Fibroblast of lung (primary cell): ENCODE results near the gene RCL1. TPM values are rescaled to one million over a fixed set of nuclear protein-coding genes. Genes with fewer than 3 reads are reported as not detected.

ENCODE experiments used
- DNase-seq, 2 donors: peaks; one replicate each; pipeline versions ENCODE4 v3.0.0 to v3.0.0-alpha.2; 2010; ENCODE audit warnings: low read depth in 2 of 2
- H2AFZ ChIP-seq: 2 replicates; pipeline ENCODE4 v1.5.1; 2012; ENCODE audit warnings: low read length, control low read depth, inconsistent platforms
- H3K27ac ChIP-seq: 2 replicates; pipeline ENCODE4 v1.5.1; 2011; ENCODE audit warnings: low read length, control low read depth; ENCODE audit not compliant: insufficient read depth
- H3K27me3 ChIP-seq: 2 replicates; pipeline ENCODE4 v1.5.1; 2011; ENCODE audit warnings: mild to moderate bottlenecking, low read length; ENCODE audit not compliant: control insufficient read depth, insufficient read depth
- H3K36me3 ChIP-seq: 2 replicates; pipeline ENCODE4 v1.5.1; 2011; ENCODE audit warnings: low read length; ENCODE audit not compliant: control insufficient read depth, insufficient read depth
- H3K4me1 ChIP-seq: 2 replicates; pipeline ENCODE4 v1.5.1; 2011; ENCODE audit warnings: low read length; ENCODE audit not compliant: control insufficient read depth, insufficient read depth; ENCODE audit errors: extremely low read depth
- H3K4me2 ChIP-seq: 2 replicates; pipeline ENCODE4 v1.5.1; 2011; ENCODE audit warnings: low read length, control low read depth; ENCODE audit not compliant: insufficient read depth; ENCODE audit errors: extremely low read depth
- H3K4me3 ChIP-seq, 4 experiments: fragments of 200-600 bp in 1 of 4; sonication (generic) in 1 of 4; replicated peaks in 1 of 4; 2 replicates each; pipeline ENCODE4 v1.5.1; 2011 to 2016; ENCODE audit warnings: low read length in 4 of 4, low read depth in 3 of 4, mild to moderate bottlenecking in 3 of 4, control low read depth in 2 of 4, inconsistent platforms in 1 of 4, mixed read lengths in 1 of 4; ENCODE audit not compliant: insufficient read depth in 1 of 4; ENCODE audit errors: control extremely low read depth in 1 of 4
- H3K79me2 ChIP-seq: 2 replicates; pipeline ENCODE4 v1.5.1; 2012; ENCODE audit warnings: mild to moderate bottlenecking, low read length, inconsistent platforms; ENCODE audit not compliant: control insufficient read depth, insufficient read depth
- H3K9ac ChIP-seq: 2 replicates; pipeline ENCODE4 v1.5.1; 2011; ENCODE audit warnings: mild to moderate bottlenecking, low read length, control low read depth; ENCODE audit not compliant: insufficient read depth
- H3K9me3 ChIP-seq: 2 replicates; pipeline ENCODE4 v1.5.1; 2012; ENCODE audit warnings: low read depth, low read length; ENCODE audit not compliant: control insufficient read depth, insufficient read depth
- H4K20me1 ChIP-seq: 2 replicates; pipeline ENCODE4 v1.5.1; 2011; ENCODE audit warnings: low read length; ENCODE audit not compliant: control insufficient read depth, insufficient read depth; ENCODE audit errors: extremely low read depth
- EZH2 ChIP-seq: IDR thresholded peaks from 2 replicates; pipeline ENCODE4 v1.5.1; 2012; ENCODE audit warnings: low read length, control low read depth, mild to moderate bottlenecking; ENCODE audit errors: missing control alignments
- polyA plus RNA-seq, 2 donors: library from polyadenylated mRNA; depleted of rRNA in 1 of 2; stranded (reverse) in 1 of 2; unstranded in 1 of 2; fragments of >200 nt; gene quantifications; 2 replicates each; pipeline ENCODE4 v1.2.1, GENCODE V29; 2011 to 2012; ENCODE audit warnings: missing spikeins in 1 of 2
- total RNA-seq: library from RNA; depleted of rRNA; stranded (reverse); fragments of >200 nt; gene quantifications from 2 replicates; pipeline ENCODE4 v1.2.1, GENCODE V29; 2014
- TF ChIP-seq, protein P1 (sequence below), 2 donors: IDR thresholded peaks in 1 of 2; conservative IDR thresholded peaks in 1 of 2; 1 replicate in 1 of 2; 2 replicates in 1 of 2; pipeline ENCODE4 v1.5.1; 2011 to 2012; ENCODE audit warnings: low read length in 2 of 2, control low read depth in 1 of 2, inconsistent platforms in 1 of 2, low read depth in 1 of 2, mild to moderate bottlenecking in 1 of 2

Gene RCL1
- total and polyA plus RNA-seq, 2 donors (not counting 1 experiment from before 2014, with no cell fraction given), result 5.0 to 14.5 TPM

DNA sequence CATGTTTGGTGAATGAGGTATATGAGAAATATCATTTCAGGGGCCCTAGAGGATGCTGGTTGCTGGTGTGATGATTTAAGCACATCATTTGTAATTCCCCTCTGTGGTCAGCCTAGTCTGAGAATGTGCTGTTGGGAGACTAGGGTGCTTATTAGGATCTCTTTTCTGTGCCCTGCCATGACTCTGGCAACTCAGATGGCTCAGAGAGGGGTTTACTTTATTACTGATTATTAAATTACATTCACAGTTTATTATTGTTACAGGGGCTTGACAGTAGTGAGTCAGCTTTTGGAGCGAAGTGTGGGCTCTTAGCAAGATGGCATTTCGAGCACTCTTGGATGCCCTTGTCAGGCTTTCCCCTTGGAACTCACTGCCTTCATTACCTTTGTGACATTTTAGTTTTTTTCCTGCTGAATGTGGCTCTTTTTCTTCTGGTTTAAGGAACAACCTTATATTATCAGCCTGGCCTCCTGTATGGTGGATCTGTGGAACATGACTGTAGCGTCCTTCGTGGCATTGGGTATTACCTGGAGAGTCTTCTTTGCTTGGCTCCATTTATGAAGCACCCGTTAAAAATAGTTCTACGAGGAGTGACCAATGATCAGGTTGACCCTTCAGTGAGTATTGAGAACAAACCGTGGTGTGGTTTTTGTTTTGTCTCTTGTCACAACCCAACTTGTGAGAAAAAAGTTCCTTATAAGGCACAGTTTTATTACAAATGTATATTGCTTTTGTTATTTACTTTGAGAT is 33.8 kb downstream of the RCL1 start:
- Histone ChIP-seq H3K27ac (no peak overlapping the region), H3K79me2 (no peaks in the 10 kb centered on the region), H2AFZ (no peak overlapping the region)

DNA sequence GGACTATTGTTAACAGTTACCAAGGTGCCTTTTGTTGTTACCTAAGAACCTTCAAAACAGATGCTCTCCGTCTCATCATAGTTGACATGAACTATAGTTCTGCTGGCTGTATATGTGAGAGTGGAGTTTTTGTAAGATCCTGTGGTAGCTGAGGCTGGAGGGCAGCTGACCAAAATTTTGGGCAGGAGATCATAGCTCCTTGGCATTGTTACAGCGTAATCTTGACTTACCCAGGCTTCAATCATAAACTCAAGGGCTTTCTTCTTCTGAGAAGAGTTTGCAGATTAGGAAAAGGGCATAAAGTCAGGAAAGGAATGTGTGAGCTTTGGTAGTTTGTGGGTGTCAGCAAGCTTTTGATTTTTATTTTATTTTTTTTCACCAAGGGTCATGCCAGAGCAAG is 34.5 kb downstream of the RCL1 start:
- Histone ChIP-seq H3K4me1 (peaks cover 10% of the 10 kb centered on the region), H2AFZ (no peak overlapping the region), H3K4me2 (no peak overlapping the region), H3K27ac (no peak overlapping the region), H3K4me3 (no peak overlapping the region), H3K79me2 (no peaks in the 10 kb centered on the region), H3K36me3 (no peaks in the 10 kb centered on the region), H3K27me3 (no peaks in the 10 kb centered on the region), H4K20me1 (no peaks in the 10 kb centered on the region), H3K9me3 (no peaks in the 10 kb centered on the region), H3K9ac (no peak overlapping the region)
- no peak for DNase-seq
- no peak for TF ChIP-seq EZH2
- TF ChIP-seq, protein P1, sequence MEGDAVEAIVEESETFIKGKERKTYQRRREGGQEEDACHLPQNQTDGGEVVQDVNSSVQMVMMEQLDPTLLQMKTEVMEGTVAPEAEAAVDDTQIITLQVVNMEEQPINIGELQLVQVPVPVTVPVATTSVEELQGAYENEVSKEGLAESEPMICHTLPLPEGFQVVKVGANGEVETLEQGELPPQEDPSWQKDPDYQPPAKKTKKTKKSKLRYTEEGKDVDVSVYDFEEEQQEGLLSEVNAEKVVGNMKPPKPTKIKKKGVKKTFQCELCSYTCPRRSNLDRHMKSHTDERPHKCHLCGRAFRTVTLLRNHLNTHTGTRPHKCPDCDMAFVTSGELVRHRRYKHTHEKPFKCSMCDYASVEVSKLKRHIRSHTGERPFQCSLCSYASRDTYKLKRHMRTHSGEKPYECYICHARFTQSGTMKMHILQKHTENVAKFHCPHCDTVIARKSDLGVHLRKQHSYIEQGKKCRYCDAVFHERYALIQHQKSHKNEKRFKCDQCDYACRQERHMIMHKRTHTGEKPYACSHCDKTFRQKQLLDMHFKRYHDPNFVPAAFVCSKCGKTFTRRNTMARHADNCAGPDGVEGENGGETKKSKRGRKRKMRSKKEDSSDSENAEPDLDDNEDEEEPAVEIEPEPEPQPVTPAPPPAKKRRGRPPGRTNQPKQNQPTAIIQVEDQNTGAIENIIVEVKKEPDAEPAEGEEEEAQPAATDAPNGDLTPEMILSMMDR (conservative IDR thresholded peaks at IDR 0.05 in 1 of 2, IDR thresholded peaks at IDR 0.05 in 1 of 2; ENCODE audit: low read depth in 1 of 2, low read length in 2 of 2), result no peak

More for the DNA sequence above, 33.8 kb downstream of the RCL1 start:
- no peak for TF ChIP-seq EZH2
- TF ChIP-seq, protein P1 (conservative IDR thresholded peaks at IDR 0.05 in 1 of 2, IDR thresholded peaks at IDR 0.05 in 1 of 2; ENCODE audit: low read depth in 1 of 2, low read length in 2 of 2), result no peak
- DNase-seq, result peak; percentile 51 to 59
- Histone ChIP-seq H4K20me1 (no peaks in the 10 kb centered on the region), H3K9ac (no peak overlapping the region), H3K4me1 (peaks cover 10% of the 10 kb centered on the region), H3K4me2 (no peak overlapping the region), H3K9me3 (no peaks in the 10 kb centered on the region), H3K4me3 (no peak overlapping the region), H3K36me3 (no peaks in the 10 kb centered on the region), H3K27me3 (no peaks in the 10 kb centered on the region)

DNA sequence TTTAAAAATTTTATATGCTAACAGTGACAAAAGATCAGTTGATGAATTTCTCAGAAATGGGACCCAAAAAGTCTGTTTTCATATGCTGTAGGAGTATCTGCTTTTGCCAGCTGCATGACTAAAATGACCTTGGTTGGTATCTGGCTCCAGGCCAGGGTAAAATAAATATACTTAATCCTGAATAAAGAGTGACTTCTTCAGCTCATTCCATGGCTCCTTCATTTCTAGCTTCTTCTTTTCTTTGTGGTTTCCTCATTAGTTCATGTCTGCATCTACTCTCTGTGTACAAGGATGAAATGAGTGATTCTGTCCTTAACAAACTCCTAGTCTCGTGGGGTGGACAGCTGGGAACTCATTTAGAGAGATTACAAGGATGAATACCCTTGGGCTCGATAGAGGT is 36.0 kb downstream of the RCL1 start:
- no peak overlapping the region for H3K27ac ChIP-seq

More for the DNA sequence above, 36.0 kb downstream of the RCL1 start:
- H4K20me1 ChIP-seq, result no peaks in the 10 kb centered on the region
- peak overlapping the region; percentile 8 for H3K4me2 ChIP-seq
- no peak for TF ChIP-seq EZH2
- TF ChIP-seq, protein P1 (conservative IDR thresholded peaks at IDR 0.05 in 1 of 2, IDR thresholded peaks at IDR 0.05 in 1 of 2; ENCODE audit: low read depth in 1 of 2, low read length in 2 of 2), result no peak
- no peak overlapping the region for H3K9ac ChIP-seq
- no peak overlapping the region for H2AFZ ChIP-seq
- no peaks in the 10 kb centered on the region for H3K27me3 ChIP-seq
- no peaks in the 10 kb centered on the region for H3K79me2 ChIP-seq
- no peak overlapping the region for H3K4me3 ChIP-seq
- H3K36me3 ChIP-seq, result no peaks in the 10 kb centered on the region
- H3K9me3 ChIP-seq, result no peaks in the 10 kb centered on the region
- H3K4me1 ChIP-seq, result peaks cover 14% of the 10 kb centered on the region
- peak; percentile 56 to 65 for DNase-seq
